ENCODE data around the gene VPS51.

Gene VPS51

DNA sequence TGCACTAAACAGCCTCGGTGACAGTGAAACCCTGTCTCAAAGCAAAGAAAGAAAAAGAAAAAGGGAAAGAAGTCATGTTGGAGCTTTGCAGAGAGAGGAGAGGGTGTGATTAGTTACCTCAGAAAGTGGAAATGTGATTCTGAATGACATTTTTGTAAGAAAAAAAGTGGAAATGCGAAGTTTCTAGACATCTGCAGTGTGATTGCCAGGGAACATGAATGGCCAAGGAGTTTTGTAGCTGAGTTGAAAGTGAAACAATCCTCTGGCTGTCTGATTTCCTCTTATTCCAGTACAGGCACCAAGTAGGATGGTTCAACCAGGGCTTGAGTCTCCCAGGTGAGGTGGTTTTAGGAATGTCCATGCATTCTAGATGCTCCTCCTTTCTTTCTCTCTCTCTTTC lies 56.1 kb downstream of the VPS51 start:
- no peak for DNase-seq (ENCODE audit: low read depth, low spot score)
- TF ChIP-seq, protein P1, sequence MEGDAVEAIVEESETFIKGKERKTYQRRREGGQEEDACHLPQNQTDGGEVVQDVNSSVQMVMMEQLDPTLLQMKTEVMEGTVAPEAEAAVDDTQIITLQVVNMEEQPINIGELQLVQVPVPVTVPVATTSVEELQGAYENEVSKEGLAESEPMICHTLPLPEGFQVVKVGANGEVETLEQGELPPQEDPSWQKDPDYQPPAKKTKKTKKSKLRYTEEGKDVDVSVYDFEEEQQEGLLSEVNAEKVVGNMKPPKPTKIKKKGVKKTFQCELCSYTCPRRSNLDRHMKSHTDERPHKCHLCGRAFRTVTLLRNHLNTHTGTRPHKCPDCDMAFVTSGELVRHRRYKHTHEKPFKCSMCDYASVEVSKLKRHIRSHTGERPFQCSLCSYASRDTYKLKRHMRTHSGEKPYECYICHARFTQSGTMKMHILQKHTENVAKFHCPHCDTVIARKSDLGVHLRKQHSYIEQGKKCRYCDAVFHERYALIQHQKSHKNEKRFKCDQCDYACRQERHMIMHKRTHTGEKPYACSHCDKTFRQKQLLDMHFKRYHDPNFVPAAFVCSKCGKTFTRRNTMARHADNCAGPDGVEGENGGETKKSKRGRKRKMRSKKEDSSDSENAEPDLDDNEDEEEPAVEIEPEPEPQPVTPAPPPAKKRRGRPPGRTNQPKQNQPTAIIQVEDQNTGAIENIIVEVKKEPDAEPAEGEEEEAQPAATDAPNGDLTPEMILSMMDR (IDR thresholded peaks at IDR 0.05; ENCODE audit: insufficient read depth, low read length, missing control alignments): no peak
- CTCF ChIA-PET: no interaction called here
- POLR2A ChIA-PET: interaction anchor here (1.9 kb wide), 1 partner anchor 17 kb away, joined by 4 read pairs; no protein-coding TSS in a partner anchor
- H3K4me3 ChIP-seq (ENCODE audit: low read depth, low read length): no peak overlapping the region

DNA sequence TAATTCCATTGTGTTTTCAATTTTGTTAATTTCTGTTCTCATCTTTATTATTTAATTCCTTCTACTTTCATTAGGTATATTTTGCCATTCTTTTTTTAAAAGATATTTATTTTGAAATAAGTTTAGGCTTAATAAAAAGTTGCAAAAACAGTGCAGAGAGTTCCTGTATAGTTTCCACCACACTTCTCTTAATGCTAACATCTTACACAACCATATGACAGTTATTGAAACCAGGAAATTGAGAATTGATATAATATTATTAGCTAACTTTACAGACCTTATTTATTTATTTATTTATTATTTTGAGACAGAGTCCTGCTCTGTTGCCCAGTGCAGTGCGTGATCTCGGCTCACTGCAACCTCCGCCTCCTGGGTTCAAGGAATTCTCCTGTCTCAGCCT lies 60.2 kb downstream of the VPS51 start:
- TF ChIP-seq, protein P1 (IDR thresholded peaks at IDR 0.05; ENCODE audit: insufficient read depth, low read length, missing control alignments): no peak
- DNase-seq (ENCODE audit: low read depth, low spot score): no peak
- ChIA-PET CTCF (interaction anchor here (0.9 to 1.3 kb wide), 2 partner anchors 10 to 159 kb away, joined by 3 read pairs; no protein-coding TSS in a partner anchor), POLR2A (no interaction called here)
- H3K4me3 ChIP-seq (ENCODE audit: low read depth, low read length): no peak overlapping the region

DNA sequence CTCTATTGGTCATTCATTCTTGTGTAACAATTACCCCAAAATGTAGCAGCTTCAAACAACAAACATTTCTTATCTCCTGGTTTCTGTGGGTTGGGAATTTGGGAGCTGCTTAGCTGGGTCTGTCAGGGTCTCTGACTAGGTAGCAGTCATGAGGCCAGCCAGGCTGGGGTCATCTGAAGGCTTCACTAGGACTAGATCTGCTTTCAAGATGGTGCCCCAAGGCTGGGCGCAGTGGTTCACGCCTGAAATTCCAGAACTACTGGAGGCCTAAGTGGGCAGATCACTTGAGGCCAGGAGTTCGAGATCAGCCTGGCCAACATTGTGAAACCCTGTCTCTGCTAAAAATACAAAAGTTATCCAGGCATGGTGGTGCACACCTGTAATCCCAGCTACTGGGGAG lies 60.9 kb downstream of the VPS51 start:
- ChIA-PET POLR2A (no interaction called here), CTCF (interaction anchor here (0.9 to 1.3 kb wide), 2 partner anchors 9 to 158 kb away, joined by 3 read pairs; no protein-coding TSS in a partner anchor)
- TF ChIP-seq, protein P1 (IDR thresholded peaks at IDR 0.05; ENCODE audit: insufficient read depth, low read length, missing control alignments): no peak
- no peak overlapping the region for H3K4me3 ChIP-seq (ENCODE audit: low read depth, low read length)
- no peak for DNase-seq (ENCODE audit: low read depth, low spot score)

DNA sequence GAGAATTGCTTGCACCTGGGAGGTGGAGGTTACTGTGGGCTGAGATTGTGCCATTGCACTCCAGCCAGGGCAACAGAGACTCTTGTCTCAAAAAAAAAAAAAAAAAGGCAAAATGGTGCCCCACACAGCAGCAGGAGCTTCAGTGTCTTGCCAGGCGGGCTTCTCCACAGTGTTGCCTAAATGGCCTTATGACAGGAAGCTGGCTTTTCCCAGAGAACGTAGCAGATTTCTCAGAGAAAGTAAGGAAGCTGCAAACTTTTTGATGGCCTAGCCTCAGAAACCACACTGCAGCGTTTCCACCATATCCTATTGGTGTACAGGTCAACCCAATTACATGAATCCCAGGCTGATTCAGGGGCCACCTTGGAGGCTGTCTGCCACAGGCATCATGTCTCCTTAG lies 61.3 kb downstream of the VPS51 start:
- CTCF ChIA-PET: interaction anchor here (0.9 to 1.3 kb wide), 2 partner anchors 9 to 158 kb away, joined by 3 read pairs; no protein-coding TSS in a partner anchor
- TF ChIP-seq, protein P1 (IDR thresholded peaks at IDR 0.05; ENCODE audit: insufficient read depth, low read length, missing control alignments): no peak
- H3K4me3 ChIP-seq (ENCODE audit: low read depth, low read length): no peak overlapping the region
- POLR2A ChIA-PET: no interaction called here
- DNase-seq (ENCODE audit: low read depth, low spot score): no peak

DNA sequence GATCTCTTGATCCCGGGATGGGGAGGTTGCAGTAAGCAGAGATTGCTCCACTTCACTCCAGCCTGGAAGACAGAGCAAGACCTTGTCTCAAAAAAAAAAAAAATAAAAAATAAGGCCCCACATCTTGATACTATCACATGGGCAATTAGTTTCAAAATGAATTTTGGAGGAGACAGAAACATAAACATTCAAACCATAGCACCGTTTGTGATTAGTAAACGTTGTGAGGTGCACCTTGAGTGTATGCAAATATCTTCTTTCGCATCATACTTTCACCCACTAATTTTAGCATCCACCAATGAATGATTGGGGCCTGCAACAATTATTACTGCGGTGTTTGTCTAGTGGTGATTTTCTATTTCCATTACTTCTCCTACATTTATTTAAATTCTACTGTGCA lies 63.0 kb downstream of the VPS51 start:
- POLR2A ChIA-PET: no interaction called here
- CTCF ChIA-PET: no interaction called here
- TF ChIP-seq, protein P1 (IDR thresholded peaks at IDR 0.05; ENCODE audit: insufficient read depth, low read length, missing control alignments): no peak
- no peak overlapping the region for H3K4me3 ChIP-seq (ENCODE audit: low read depth, low read length)
- DNase-seq (ENCODE audit: low read depth, low spot score): no peak

DNA sequence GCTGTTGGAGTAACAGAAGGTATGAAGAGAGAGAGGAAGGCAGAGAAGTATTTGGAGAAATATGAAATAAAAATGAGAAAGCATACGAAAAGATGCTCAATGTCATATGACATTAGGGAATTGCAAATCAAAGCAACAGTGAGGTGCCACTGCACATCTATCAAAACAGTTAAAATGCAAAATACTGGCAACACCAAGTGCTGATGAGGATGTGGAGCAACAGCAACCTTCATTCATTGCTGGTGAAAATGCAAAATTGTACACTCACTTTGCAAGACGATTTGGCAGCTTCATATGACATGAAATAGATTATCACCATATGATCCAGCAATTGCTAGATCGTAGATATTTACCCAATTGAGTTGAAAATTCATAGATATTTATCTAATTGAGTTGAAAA lies 64.6 kb downstream of the VPS51 start:
- TF ChIP-seq, protein P1 (IDR thresholded peaks at IDR 0.05; ENCODE audit: insufficient read depth, low read length, missing control alignments): no peak
- no peak overlapping the region for H3K4me3 ChIP-seq (ENCODE audit: low read depth, low read length)
- CTCF ChIA-PET: interaction anchor here (1.1 kb wide), 1 partner anchor 45 kb away, joined by 3 read pairs; no protein-coding TSS in a partner anchor
- DNase-seq (ENCODE audit: low read depth, low spot score): no peak
- POLR2A ChIA-PET: no interaction called here
